ENCODE measurements around the gene PRSS53. TPM values are rescaled to one million over a fixed set of nuclear protein-coding genes. Genes with fewer than 3 reads are reported as not detected.

PRSS53 gene
- total RNA-seq, 1 experiment from 2014 or later = 7.7 TPM

DNA sequence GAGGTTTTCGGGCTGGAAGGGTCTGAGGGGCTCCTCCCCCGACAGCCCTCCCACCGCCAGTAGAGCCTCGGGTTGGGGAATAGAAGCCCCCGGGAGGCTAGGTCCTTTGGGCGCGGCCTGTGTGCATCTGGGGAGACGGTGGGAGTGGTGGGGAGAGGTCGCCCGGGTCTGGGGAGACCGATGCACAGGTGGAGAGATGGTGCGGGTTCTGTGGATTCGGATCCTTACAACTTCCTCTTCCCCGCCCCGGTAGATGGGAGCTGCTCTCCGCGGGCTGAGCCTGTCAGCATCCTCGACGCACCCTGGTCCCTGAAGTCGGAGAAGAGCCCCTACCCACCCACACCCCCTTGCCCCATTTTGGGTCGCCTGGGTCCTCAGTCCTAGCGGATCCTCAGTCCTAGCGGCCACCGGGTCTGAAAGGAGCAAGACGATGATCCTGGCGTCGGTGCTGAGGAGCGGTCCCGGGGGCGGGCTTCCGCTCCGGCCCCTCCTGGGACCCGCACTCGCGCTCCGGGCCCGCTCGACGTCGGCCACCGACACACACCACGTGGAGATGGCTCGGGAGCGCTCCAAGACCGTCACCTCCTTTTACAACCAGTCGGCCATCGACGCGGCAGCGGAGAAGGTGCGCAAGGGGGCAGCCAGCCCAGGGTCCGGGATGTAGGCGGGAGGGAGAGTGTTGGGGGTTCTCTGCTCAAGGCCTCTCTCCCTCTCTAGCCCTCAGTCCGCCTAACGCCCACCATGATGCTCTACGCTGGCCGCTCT, 20.2 kb upstream of the PRSS53 start:
- TSS peak; percentile 29 for BruUV-seq (replicated peaks)
- intact Hi-C loops (cut with micrococcal nuclease; ENCODE audit: unreplicated experiment) = loop anchor here (5.0 kb wide), 1 partner anchor 33 kb away; no protein-coding TSS in a partner anchor

DNA sequence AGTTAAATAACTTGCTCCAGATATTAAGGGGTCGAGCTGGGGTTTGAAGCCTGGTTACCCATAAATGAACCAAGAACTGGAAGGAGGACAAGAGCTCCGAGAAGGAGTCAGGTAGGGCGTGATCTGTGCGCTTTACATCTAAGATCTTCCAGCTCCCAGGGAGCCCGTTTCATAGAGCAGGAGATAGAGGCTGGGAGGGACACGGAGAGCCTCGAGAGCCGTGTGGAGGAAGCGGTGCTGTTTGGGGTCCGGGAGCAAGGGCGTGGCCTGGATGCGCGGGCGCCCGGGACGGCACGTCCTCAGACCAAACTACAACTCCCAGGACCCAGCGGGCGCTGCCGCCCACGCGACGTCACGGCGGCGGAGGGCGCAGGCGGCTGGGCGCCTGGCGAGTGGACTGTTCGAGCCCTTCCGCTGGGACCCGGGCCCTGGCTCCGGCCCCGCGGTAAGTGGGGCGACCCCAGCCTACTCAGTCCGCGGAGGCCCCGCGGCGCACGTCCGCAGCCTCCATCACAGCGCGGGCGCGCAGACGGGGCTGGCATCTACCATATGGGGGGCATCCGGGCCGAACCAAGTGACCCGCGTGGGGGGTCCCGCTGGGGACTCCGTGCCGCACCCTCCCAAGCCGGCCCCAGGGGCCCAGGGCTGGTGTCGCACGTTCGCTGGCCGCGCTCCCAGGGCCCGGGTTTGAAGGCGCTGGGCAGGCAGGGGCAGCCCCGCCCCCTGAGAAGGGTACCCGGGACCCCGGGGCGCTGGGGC, 19.5 kb upstream of the PRSS53 start, which contains the start of gene BCKDK:
BCKDK (plus strand) TSS at position 352 of the 759 bp plus-strand sequence. CDS start 838 bp downstream, outside the sequence.
- Histone ChIP-seq H3K4me3 (peak within 1 kb of the TSS; percentile 99), H3K9me2 (ENCODE audit: insufficient read depth) (no peaks in the 10 kb centered on the region), H3K9me3 (ENCODE audit: insufficient read depth, low read depth) (no peaks in the 10 kb centered on the region), H2AFZ (peak within 1 kb of the TSS; percentile 91), H3K4me2 (peak within 1 kb of the TSS; percentile 99), H3K4me1 (replicated peaks; ENCODE audit: insufficient read depth) (peaks cover 15% of the 10 kb centered on the region), H3K36me3 (ENCODE audit: low read depth) (no peaks in the 10 kb centered on the region; the same call in 1 of the 2 replicates), H3K79me2 (ENCODE audit: low read depth) (peaks cover 15% of the 10 kb centered on the region), H4K20me1 (ENCODE audit: insufficient read depth) (no peaks in the 10 kb centered on the region), H3F3A (ENCODE audit: insufficient read depth, low read depth) (peaks cover 25% of the 10 kb centered on the region), H3K27me3 (ENCODE audit: insufficient read depth, low read depth) (no peaks in the 10 kb centered on the region), H3K27ac (peak within 1 kb of the TSS; percentile 20; the same call in 1 of the 2 replicates)
- ChIA-PET CTCF (no interaction called here), POLR2A (ENCODE audit: unreplicated experiment) (interaction anchor here (0.6 kb wide), 1 partner anchor 26 kb away, joined by 3 read pairs; no protein-coding TSS in a partner anchor)
- intact Hi-C loops (cut with micrococcal nuclease; ENCODE audit: unreplicated experiment) = loop anchor here (5.0 kb wide), 1 partner anchor 34 kb away; no protein-coding TSS in a partner anchor
- TF ChIP-seq EZH2 (IDR thresholded peaks at IDR 0.05; ENCODE audit: low read depth) = no peak
- TF ChIP-seq, protein P1, sequence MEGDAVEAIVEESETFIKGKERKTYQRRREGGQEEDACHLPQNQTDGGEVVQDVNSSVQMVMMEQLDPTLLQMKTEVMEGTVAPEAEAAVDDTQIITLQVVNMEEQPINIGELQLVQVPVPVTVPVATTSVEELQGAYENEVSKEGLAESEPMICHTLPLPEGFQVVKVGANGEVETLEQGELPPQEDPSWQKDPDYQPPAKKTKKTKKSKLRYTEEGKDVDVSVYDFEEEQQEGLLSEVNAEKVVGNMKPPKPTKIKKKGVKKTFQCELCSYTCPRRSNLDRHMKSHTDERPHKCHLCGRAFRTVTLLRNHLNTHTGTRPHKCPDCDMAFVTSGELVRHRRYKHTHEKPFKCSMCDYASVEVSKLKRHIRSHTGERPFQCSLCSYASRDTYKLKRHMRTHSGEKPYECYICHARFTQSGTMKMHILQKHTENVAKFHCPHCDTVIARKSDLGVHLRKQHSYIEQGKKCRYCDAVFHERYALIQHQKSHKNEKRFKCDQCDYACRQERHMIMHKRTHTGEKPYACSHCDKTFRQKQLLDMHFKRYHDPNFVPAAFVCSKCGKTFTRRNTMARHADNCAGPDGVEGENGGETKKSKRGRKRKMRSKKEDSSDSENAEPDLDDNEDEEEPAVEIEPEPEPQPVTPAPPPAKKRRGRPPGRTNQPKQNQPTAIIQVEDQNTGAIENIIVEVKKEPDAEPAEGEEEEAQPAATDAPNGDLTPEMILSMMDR (conservative IDR thresholded peaks at IDR 0.05) = no peak
- DNase-seq = peak in 1 of 2 experiments; percentile 68
- BruUV-seq (replicated peaks) = no TSS peak

More for the DNA sequence above, 20.2 kb upstream of the PRSS53 start:
- CTCF ChIA-PET = no interaction called here
- Histone ChIP-seq H3K27me3 (ENCODE audit: insufficient read depth, low read depth) (no peaks in the 10 kb centered on the region), H3K79me2 (ENCODE audit: low read depth) (peaks cover 15% of the 10 kb centered on the region), H3K4me3 (peak overlapping the region; percentile 99), H3K27ac (no peak overlapping the region), H3K9me3 (ENCODE audit: insufficient read depth, low read depth) (no peaks in the 10 kb centered on the region), H3K36me3 (ENCODE audit: low read depth) (no peaks in the 10 kb centered on the region; the same call in 1 of the 2 replicates), H3F3A (ENCODE audit: insufficient read depth, low read depth) (peaks cover 32% of the 10 kb centered on the region), H3K9me2 (ENCODE audit: insufficient read depth) (no peaks in the 10 kb centered on the region), H3K4me1 (replicated peaks; ENCODE audit: insufficient read depth) (peaks cover 15% of the 10 kb centered on the region), H4K20me1 (ENCODE audit: insufficient read depth) (no peaks in the 10 kb centered on the region), H3K4me2 (peak overlapping the region; percentile 99), H2AFZ (peak overlapping the region; percentile 91)
- no peak for DNase-seq
- no peak for TF ChIP-seq EZH2 (IDR thresholded peaks at IDR 0.05; ENCODE audit: low read depth)
- TF ChIP-seq, protein P1 (conservative IDR thresholded peaks at IDR 0.05) = no peak
- POLR2A ChIA-PET (ENCODE audit: unreplicated experiment) = interaction anchor here (0.6 kb wide), 2 partner anchors 25 to 301 kb away, joined by 3 read pairs; no protein-coding TSS in a partner anchor

DNA sequence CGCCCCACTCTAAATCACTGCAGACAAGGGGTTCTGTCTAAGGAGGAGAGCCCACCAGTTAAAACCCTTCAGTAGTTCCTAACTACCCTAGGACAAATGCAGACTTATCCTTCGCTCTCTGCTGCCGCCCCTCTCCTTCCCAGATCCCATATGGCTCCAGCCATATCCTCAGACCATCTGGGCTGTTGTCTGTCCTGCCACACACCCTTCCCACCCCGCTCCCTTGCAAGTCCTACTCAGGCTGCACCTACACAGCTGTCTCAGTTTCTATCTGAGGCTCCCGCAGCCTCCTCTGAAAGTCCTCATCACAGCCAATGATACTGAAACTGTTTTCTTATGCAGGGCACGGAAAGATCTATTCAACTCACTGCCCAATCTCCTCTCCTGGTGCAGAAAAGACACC, 18.7 kb upstream of the PRSS53 start:
- peak overlapping the region; percentile 99; the same call in 1 of the 2 replicates for H3K4me2 ChIP-seq
- H3K9me3 ChIP-seq (ENCODE audit: insufficient read depth, low read depth) = no peaks in the 10 kb centered on the region
- ChIA-PET POLR2A (ENCODE audit: unreplicated experiment) (no interaction called here), CTCF (interaction anchor here (0.7 kb wide), 1 partner anchor 140 kb away, joined by 3 read pairs; no protein-coding TSS in a partner anchor)
- peaks cover 15% of the 10 kb centered on the region for H3K4me1 ChIP-seq (replicated peaks; ENCODE audit: insufficient read depth)
- H3K27ac ChIP-seq = no peak overlapping the region
- TF ChIP-seq, protein P1 (conservative IDR thresholded peaks at IDR 0.05) = no peak
- no peak for TF ChIP-seq EZH2 (IDR thresholded peaks at IDR 0.05; ENCODE audit: low read depth)
- H4K20me1 ChIP-seq (ENCODE audit: insufficient read depth) = no peaks in the 10 kb centered on the region
- H3F3A ChIP-seq (ENCODE audit: insufficient read depth, low read depth) = peaks cover 31% of the 10 kb centered on the region; the same call in 1 of the 2 replicates
- no peaks in the 10 kb centered on the region for H3K9me2 ChIP-seq (ENCODE audit: insufficient read depth)
- H3K4me3 ChIP-seq = no peak overlapping the region
- H2AFZ ChIP-seq = no peak overlapping the region
- H3K36me3 ChIP-seq (ENCODE audit: low read depth) = no peaks in the 10 kb centered on the region; the same call in 1 of the 2 replicates
- intact Hi-C loops (cut with micrococcal nuclease; ENCODE audit: unreplicated experiment) = loop anchor here (5.0 kb wide), 1 partner anchor 35 kb away; no protein-coding TSS in a partner anchor
- no peak for DNase-seq
- no peaks in the 10 kb centered on the region for H3K27me3 ChIP-seq (ENCODE audit: insufficient read depth, low read depth)
- peaks cover 15% of the 10 kb centered on the region for H3K79me2 ChIP-seq (ENCODE audit: low read depth)
- no TSS peak for BruUV-seq (replicated peaks)
